Activated naive CD4-positive, alpha-beta T cell treated with anti-CD3 and anti-CD28 coated beads, Interleukin-2, amount 50 U/mL, for 16 hours (primary cell): Measurements from ENCODE around the gene FOXP1.

Source experiments
- DNase-seq: peaks from one replicate; pipeline ENCODE4 v3.0.0-alpha.2; 2020

FOXP1 gene

GRCh38 chr3:71247958-71248335 lies 335.6 kb downstream of the FOXP1 start:
- no peak for DNase-seq

- no peak for DNase-seq
Observed at GRCh38 chr3:71247221-71247957, 336.1 kb downstream of the FOXP1 start.

GRCh38 chr3:71245971-71246880 lies 337.3 kb downstream of the FOXP1 start:
- no peak for DNase-seq

- DNase-seq, result no peak
Observed at GRCh38 chr3:71244826-71245488, 338.6 kb downstream of the FOXP1 start.

- DNase-seq, result no peak
Observed at GRCh38 chr3:71244153-71244825, 339.2 kb downstream of the FOXP1 start.

- DNase-seq, result no peak
Observed at GRCh38 chr3:71243229-71243628, 340.3 kb downstream of the FOXP1 start.

GRCh38 chr3:71241981-71242560 lies 341.5 kb downstream of the FOXP1 start:
- DNase-seq, result no peak

GRCh38 chr3:71241246-71241901 lies 342.2 kb downstream of the FOXP1 start:
- no peak for DNase-seq

GRCh38 chr3:71240034-71240433 lies 343.5 kb downstream of the FOXP1 start:
- no peak for DNase-seq

GRCh38 chr3:71238355-71238757 lies 345.2 kb downstream of the FOXP1 start:
- no peak for DNase-seq

GRCh38 chr3:71237672-71238071 lies 345.9 kb downstream of the FOXP1 start:
- DNase-seq, result no peak

GRCh38 chr3:71235846-71236245 lies 347.7 kb downstream of the FOXP1 start:
- DNase-seq, result no peak

- DNase-seq, result no peak
Observed at GRCh38 chr3:71232895-71233294, 350.6 kb downstream of the FOXP1 start.

GRCh38 chr3:71232175-71232679 lies 351.3 kb downstream of the FOXP1 start:
- no peak for DNase-seq

GRCh38 chr3:71231680-71232079 lies 351.8 kb downstream of the FOXP1 start:
- no peak for DNase-seq

GRCh38 chr3:71229905-71230657 lies 353.4 kb downstream of the FOXP1 start:
- DNase-seq, result peak; percentile 19

- no peak for DNase-seq
Observed at GRCh38 chr3:71228156-71228866, 355.2 kb downstream of the FOXP1 start.

GRCh38 chr3:71227270-71227661 lies 356.3 kb downstream of the FOXP1 start:
- no peak for DNase-seq

GRCh38 chr3:71226565-71227269 lies 356.8 kb downstream of the FOXP1 start:
- DNase-seq, result peak; percentile 91
